Mesendoderm (in vitro differentiated cells): ENCODE measurements around the gene TSPO2.

Experiments
- DNase-seq: peaks from one replicate; pipeline ENCODE4 v3.0.0; 2013
- H2AK5ac ChIP-seq: 2 replicates; pipeline ENCODE4 v1.6.1; 2013; ENCODE audit warnings: low read length, inconsistent platforms
- H2BK120ac ChIP-seq: 2 replicates; pipeline ENCODE4 v1.6.1; 2013; ENCODE audit warnings: low read depth, mild to moderate bottlenecking, low read length, moderate library complexity, mixed read lengths
- H2BK15ac ChIP-seq: replicated peaks from 2 replicates; pipeline ENCODE4 v1.6.1; 2013; ENCODE audit warnings: low read depth, mild to moderate bottlenecking, moderate library complexity
- H2BK5ac ChIP-seq: 2 replicates; pipeline ENCODE4 v1.6.1; 2013; ENCODE audit warnings: low read length, inconsistent platforms
- H3K18ac ChIP-seq: 2 replicates; pipeline ENCODE4 v1.6.1; 2013; ENCODE audit warnings: mild to moderate bottlenecking, low read length, mixed read lengths
- H3K23ac ChIP-seq: one replicate; pipeline ENCODE4 v1.6.1; 2013; ENCODE audit warnings: low read length
- H3K27ac ChIP-seq: 2 replicates; pipeline ENCODE4 v1.5.1; 2013; ENCODE audit warnings: low read depth, mild to moderate bottlenecking, inconsistent platforms, low read length, moderate library complexity
- H3K27me3 ChIP-seq: 2 replicates; pipeline ENCODE4 v1.6.1; 2013; ENCODE audit warnings: low read length, control low read depth, mild to moderate bottlenecking, inconsistent platforms; ENCODE audit not compliant: insufficient read depth, poor library complexity
- H3K36me3 ChIP-seq: 2 replicates; pipeline ENCODE4 v1.6.1; 2013; ENCODE audit warnings: low read length, inconsistent platforms; ENCODE audit not compliant: control insufficient read depth, insufficient read depth
- H3K4ac ChIP-seq: one replicate; pipeline ENCODE4 v1.6.1; 2013; ENCODE audit warnings: low read depth, mild to moderate bottlenecking, low read length, moderate library complexity
- H3K4me1 ChIP-seq: 2 replicates; pipeline ENCODE4 v1.6.1; 2013; ENCODE audit warnings: low read depth, low read length, inconsistent platforms; ENCODE audit not compliant: control insufficient read depth
- H3K4me2 ChIP-seq: 2 replicates; pipeline ENCODE4 v1.6.1; 2013; ENCODE audit warnings: low read length
- H3K4me3 ChIP-seq: 2 replicates; pipeline ENCODE4 v1.5.1; 2013; ENCODE audit warnings: mild to moderate bottlenecking, low read length
- H3K56ac ChIP-seq: one replicate; pipeline ENCODE4 v1.6.1; 2013; ENCODE audit warnings: low read length
- H3K79me1 ChIP-seq: 2 replicates; pipeline ENCODE4 v1.6.1; 2013; ENCODE audit warnings: low read length, inconsistent platforms
- H3K79me2 ChIP-seq: 2 replicates; pipeline ENCODE4 v1.6.1; 2013; ENCODE audit warnings: mild to moderate bottlenecking, low read length; ENCODE audit not compliant: control insufficient read depth, insufficient read depth
- H3K9ac ChIP-seq: 2 replicates; pipeline ENCODE4 v1.6.1; 2013; ENCODE audit warnings: low read length, inconsistent platforms
- H4K5ac ChIP-seq: one replicate; pipeline ENCODE4 v1.6.1; 2013; ENCODE audit warnings: low read length
- H4K8ac ChIP-seq: one replicate; pipeline ENCODE4 v1.6.1; 2013; ENCODE audit warnings: low read depth, mild to moderate bottlenecking, control low read depth, low read length, moderate library complexity
- WGBS: extraction: QIAGEN DNeasy Blood & Tissue Kit; methylation state at CpG from one replicate; pipeline ENCODE4 v1.1.7; 2013; ENCODE audit warnings: low lambda C conversion rate, missing lambda C conversion rate; ENCODE audit not compliant: insufficient coverage; ENCODE audit errors: extremely low coverage; 5-methylcytosine and 5-hydroxymethylcytosine counted together

TSPO2 gene

GRCh38 chr6:41061196-41061726 lies 19.0 kb downstream of the TSPO2 start:
- Histone ChIP-seq H2BK5ac (no peak overlapping the region), H3K4ac (no peak overlapping the region), H3K18ac (no peak overlapping the region), H3K4me1 (no peaks in the 10 kb centered on the region), H4K8ac (no peak overlapping the region), H3K4me3 (no peak overlapping the region), H2BK120ac (no peak overlapping the region), H3K4me2 (no peak overlapping the region), H2BK15ac (no peak overlapping the region), H3K36me3 (no peaks in the 10 kb centered on the region), H3K27me3 (no peaks in the 10 kb centered on the region), H3K79me1 (no peaks in the 10 kb centered on the region), H3K23ac (no peak overlapping the region), H4K5ac (no peak overlapping the region), H3K56ac (no peak overlapping the region), H3K9ac (no peak overlapping the region), H3K79me2 (no peaks in the 10 kb centered on the region), H2AK5ac (no peak overlapping the region), H3K27ac (no peak overlapping the region)
- no CpG with 5 or more reads among the region's 13 CpGs for WGBS
- no peak for DNase-seq

GRCh38 chr6:41062056-41062455 lies 19.8 kb downstream of the TSPO2 start:
- H3K27me3 ChIP-seq, result no peaks in the 10 kb centered on the region
- H3K4me2 ChIP-seq, result no peak overlapping the region
- no peak overlapping the region for H4K5ac ChIP-seq
- no peak overlapping the region for H2BK15ac ChIP-seq
- no peak overlapping the region for H4K8ac ChIP-seq
- H3K9ac ChIP-seq, result no peak overlapping the region
- DNase-seq, result no peak
- H2BK120ac ChIP-seq, result no peak overlapping the region
- no peak overlapping the region for H2AK5ac ChIP-seq
- no peaks in the 10 kb centered on the region for H3K79me2 ChIP-seq
- WGBS, result no CpG with 5 or more reads among the region's 1 CpG
- H2BK5ac ChIP-seq, result no peak overlapping the region
- H3K18ac ChIP-seq, result no peak overlapping the region
- H3K4ac ChIP-seq, result no peak overlapping the region
- no peak overlapping the region for H3K56ac ChIP-seq
- H3K79me1 ChIP-seq, result no peaks in the 10 kb centered on the region
- no peaks in the 10 kb centered on the region for H3K36me3 ChIP-seq
- H3K27ac ChIP-seq, result no peak overlapping the region
- H3K4me3 ChIP-seq, result no peak overlapping the region
- H3K23ac ChIP-seq, result no peak overlapping the region
- H3K4me1 ChIP-seq, result no peaks in the 10 kb centered on the region

DNA sequence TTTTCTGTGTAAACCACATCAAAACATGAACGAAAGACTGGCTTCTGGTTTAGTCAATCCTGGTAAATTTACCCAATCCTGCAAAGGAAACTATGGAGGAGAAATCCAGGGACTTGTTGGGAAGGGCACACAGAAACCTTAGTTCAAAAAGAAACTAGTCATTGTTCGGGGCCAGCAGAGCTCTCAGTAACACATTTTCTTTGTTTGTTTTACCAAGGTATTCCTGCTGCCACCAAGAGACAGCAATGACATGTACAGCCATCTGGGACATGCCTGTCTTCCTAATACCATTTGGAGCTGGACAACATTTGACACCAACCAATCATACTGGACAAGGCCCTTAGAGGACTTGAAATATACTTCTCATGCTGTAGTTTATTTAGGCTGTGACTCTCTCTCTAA lies 21.6 kb downstream of the TSPO2 start:
- H2BK15ac ChIP-seq, result no peak overlapping the region
- no CpG with 5 or more reads among the region's 2 CpGs for WGBS
- no peak overlapping the region for H3K56ac ChIP-seq
- H3K4me1 ChIP-seq, result no peaks in the 10 kb centered on the region
- H3K18ac ChIP-seq, result no peak overlapping the region
- H3K9ac ChIP-seq, result no peak overlapping the region
- no peak for DNase-seq
- H3K27ac ChIP-seq, result no peak overlapping the region
- no peak overlapping the region for H2BK120ac ChIP-seq
- H3K4ac ChIP-seq, result no peak overlapping the region
- H3K4me2 ChIP-seq, result no peak overlapping the region
- H3K79me2 ChIP-seq, result no peaks in the 10 kb centered on the region
- no peak overlapping the region for H4K5ac ChIP-seq
- H3K4me3 ChIP-seq, result no peak overlapping the region
- no peak overlapping the region for H4K8ac ChIP-seq
- H3K27me3 ChIP-seq, result no peaks in the 10 kb centered on the region
- no peaks in the 10 kb centered on the region for H3K36me3 ChIP-seq
- no peaks in the 10 kb centered on the region for H3K79me1 ChIP-seq
- H2AK5ac ChIP-seq, result no peak overlapping the region
- no peak overlapping the region for H2BK5ac ChIP-seq
- no peak overlapping the region for H3K23ac ChIP-seq

DNA sequence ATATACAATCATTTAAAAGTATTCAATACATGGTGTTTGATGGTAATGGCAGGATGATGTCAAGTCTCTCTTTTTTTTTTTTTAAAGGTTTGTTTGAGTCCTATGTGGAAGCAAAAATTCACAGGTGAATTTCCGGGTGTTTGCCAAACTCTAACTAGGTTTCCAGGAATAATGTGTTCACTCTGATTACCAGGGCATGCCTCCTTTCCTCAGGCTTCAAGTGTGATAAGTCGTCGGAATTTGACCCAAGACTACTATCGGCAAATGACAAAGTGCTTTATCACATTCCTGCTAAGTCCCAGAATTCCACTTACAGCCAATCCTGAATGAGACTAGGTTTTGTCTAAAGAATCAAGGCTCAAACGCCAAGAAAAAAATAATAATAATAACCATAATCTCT lies 22.6 kb downstream of the TSPO2 start:
- Histone ChIP-seq H3K4me3 (no peak overlapping the region), H3K23ac (no peak overlapping the region), H3K4me2 (no peak overlapping the region), H4K8ac (no peak overlapping the region), H3K18ac (no peak overlapping the region), H3K9ac (no peak overlapping the region), H3K4ac (no peak overlapping the region), H2BK5ac (no peak overlapping the region), H2BK15ac (no peak overlapping the region), H3K79me2 (no peaks in the 10 kb centered on the region), H2BK120ac (no peak overlapping the region), H3K4me1 (no peaks in the 10 kb centered on the region), H3K56ac (no peak overlapping the region), H2AK5ac (no peak overlapping the region), H3K79me1 (no peaks in the 10 kb centered on the region), H3K27ac (no peak overlapping the region), H3K27me3 (no peaks in the 10 kb centered on the region), H4K5ac (no peak overlapping the region), H3K36me3 (no peaks in the 10 kb centered on the region)
- WGBS, result no CpG with 5 or more reads among the region's 5 CpGs
- DNase-seq, result peak; percentile 57

- Histone ChIP-seq H3K79me1 (peaks cover 1% of the 10 kb centered on the region), H3K23ac (no peak overlapping the region), H3K27ac (no peak overlapping the region), H3K4me2 (no peak overlapping the region), H3K4me3 (no peak overlapping the region), H4K5ac (no peak overlapping the region), H3K4ac (no peak overlapping the region), H3K36me3 (no peaks in the 10 kb centered on the region), H2BK5ac (no peak overlapping the region), H4K8ac (no peak overlapping the region), H3K79me2 (no peaks in the 10 kb centered on the region), H3K9ac (no peak overlapping the region), H2AK5ac (no peak overlapping the region), H3K18ac (no peak overlapping the region), H3K4me1 (no peaks in the 10 kb centered on the region), H2BK15ac (no peak overlapping the region), H3K56ac (no peak overlapping the region), H3K27me3 (no peaks in the 10 kb centered on the region), H2BK120ac (no peak overlapping the region)
- no peak for DNase-seq
- WGBS, result no CpG with 5 or more reads among the region's 2 CpGs
These were observed 23.3 kb downstream of the TSPO2 start for GRCh38 chr6:41065550-41066026.

DNA sequence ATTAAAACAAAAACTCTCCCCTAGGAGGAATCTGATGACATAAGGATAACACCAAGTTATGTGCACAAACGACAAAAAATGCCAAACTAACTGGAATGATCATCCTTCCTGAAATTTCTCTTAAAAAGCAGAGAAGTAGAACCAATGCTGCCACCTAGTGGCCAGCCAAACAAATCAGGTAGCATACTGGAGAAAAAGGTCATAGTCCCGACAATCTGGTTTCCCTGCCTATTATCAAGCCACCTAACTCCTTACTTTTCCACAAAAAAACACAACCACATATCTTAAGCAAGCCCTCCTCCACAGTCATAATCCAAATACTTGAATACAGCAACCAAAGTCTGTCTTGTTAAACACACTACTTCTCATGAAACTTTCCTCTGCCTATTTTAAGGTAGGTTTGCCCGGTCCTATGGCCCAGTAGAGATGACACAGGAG lies 24.6 kb downstream of the TSPO2 start:
- no peak overlapping the region for H3K4me2 ChIP-seq
- H3K56ac ChIP-seq, result no peak overlapping the region
- no peak overlapping the region for H3K27ac ChIP-seq
- H3K27me3 ChIP-seq, result no peaks in the 10 kb centered on the region
- WGBS, result no CpG with 5 or more reads among the region's 3 CpGs
- no peak overlapping the region for H4K5ac ChIP-seq
- H3K4me1 ChIP-seq, result no peaks in the 10 kb centered on the region
- H3K36me3 ChIP-seq, result no peaks in the 10 kb centered on the region
- H2BK5ac ChIP-seq, result no peak overlapping the region
- H3K4me3 ChIP-seq, result no peak overlapping the region
- no peak overlapping the region for H2AK5ac ChIP-seq
- DNase-seq, result peak; percentile 82
- H2BK15ac ChIP-seq, result no peak overlapping the region
- H3K79me1 ChIP-seq, result peaks cover 1% of the 10 kb centered on the region
- H3K9ac ChIP-seq, result no peak overlapping the region
- no peak overlapping the region for H2BK120ac ChIP-seq
- no peak overlapping the region for H3K4ac ChIP-seq
- no peak overlapping the region for H4K8ac ChIP-seq
- H3K79me2 ChIP-seq, result no peaks in the 10 kb centered on the region
- no peak overlapping the region for H3K23ac ChIP-seq
- H3K18ac ChIP-seq, result no peak overlapping the region
